Liver (tissue), 9 donors: ENCODE data around the gene LYZL6. TPM values are rescaled to one million over a fixed set of nuclear protein-coding genes. Genes with fewer than 3 reads are reported as not detected.
A peak's percentile ranks its signal among the peaks of the same experiment; 100 is the strongest.

ENCODE experiments used
- DNase-seq: peaks from one replicate; pipeline ENCODE4 v3.0.0-alpha.2; 2017; ENCODE audit warnings: low spot score
- H3K27ac ChIP-seq, 2 donors: one replicate each; pipeline ENCODE4 v1.7.0; 2013; ENCODE audit warnings: inconsistent platforms in 2 of 2, low read length in 2 of 2, control low read depth in 1 of 2, low read depth in 1 of 2, mild to moderate bottlenecking in 1 of 2
- H3K27me3 ChIP-seq, 4 donors: one replicate each; pipeline versions ENCODE4 v1.6.1 to v1.7.0; 2013; ENCODE audit warnings: low read length in 3 of 4, inconsistent platforms in 1 of 4, mild to moderate bottlenecking in 1 of 4, moderate library complexity in 1 of 4; ENCODE audit not compliant: control insufficient read depth in 4 of 4, insufficient read depth in 4 of 4
- H3K36me3 ChIP-seq, 4 donors: one replicate each; pipeline versions ENCODE4 v1.6.1 to v1.7.0; 2013; ENCODE audit warnings: low read length in 3 of 4, mild to moderate bottlenecking in 3 of 4, low read depth in 1 of 4, moderate library complexity in 1 of 4; ENCODE audit not compliant: control insufficient read depth in 4 of 4, insufficient read depth in 3 of 4
- H3K4me1 ChIP-seq, 4 donors: one replicate each; pipeline versions ENCODE4 v1.6.1 to v1.7.0; 2013; ENCODE audit warnings: low read length in 3 of 4, mild to moderate bottlenecking in 3 of 4, moderate library complexity in 1 of 4; ENCODE audit not compliant: control insufficient read depth in 4 of 4, insufficient read depth in 4 of 4
- H3K4me3 ChIP-seq, 3 donors: one replicate each; pipeline versions ENCODE4 v1.6.1 to v1.7.0; 2013; ENCODE audit warnings: low read length in 3 of 3, control low read depth in 1 of 3, low read depth in 1 of 3, mild to moderate bottlenecking in 1 of 3
- H3K9ac ChIP-seq, 2 donors: one replicate each; pipeline ENCODE4 v1.7.0; 2013; ENCODE audit warnings: low read length in 2 of 2, mild to moderate bottlenecking in 2 of 2, moderate library complexity in 2 of 2, control low read depth in 1 of 2, low read depth in 1 of 2
- H3K9me3 ChIP-seq, 4 donors: one replicate each; pipeline versions ENCODE4 v1.6.1 to v1.7.0; 2013; ENCODE audit warnings: low read length in 3 of 4; ENCODE audit not compliant: control insufficient read depth in 4 of 4
- EGR1 ChIP-seq, 2 donors: IDR thresholded peaks; 2 replicates each; pipeline ENCODE4 v1.6.1; 2016 to 2018; ENCODE audit warnings: antibody characterized with exemption in 2 of 2, low read depth in 2 of 2
- FOXA1 ChIP-seq: IDR thresholded peaks from 2 replicates; pipeline ENCODE4 v1.6.1; 2016; ENCODE audit warnings: antibody characterized with exemption
- GABPA ChIP-seq, 2 donors: IDR thresholded peaks in 1 of 2; conservative IDR thresholded peaks in 1 of 2; 2 replicates each; pipeline ENCODE4 v1.6.1; 2016; ENCODE audit warnings: antibody characterized with exemption in 2 of 2, mild to moderate bottlenecking in 1 of 2, moderate library complexity in 1 of 2
- HNF4A ChIP-seq, 2 donors: conservative IDR thresholded peaks; 2 replicates each; pipeline ENCODE4 v1.6.1; 2016; ENCODE audit warnings: antibody characterized with exemption in 2 of 2, mild to moderate bottlenecking in 2 of 2
- JUND ChIP-seq, 2 donors: IDR thresholded peaks; 2 replicates each; pipeline ENCODE4 v1.6.1; 2016; ENCODE audit warnings: antibody characterized with exemption in 2 of 2
- NR2F2 ChIP-seq: IDR thresholded peaks from 2 replicates; pipeline ENCODE4 v1.6.1; 2016; ENCODE audit warnings: antibody characterized with exemption
- RAD21 ChIP-seq, 2 donors: IDR thresholded peaks; 2 replicates each; pipeline ENCODE4 v1.6.1; 2016; ENCODE audit warnings: antibody characterized with exemption in 2 of 2, mild to moderate bottlenecking in 2 of 2
- RXRA ChIP-seq, 2 donors: IDR thresholded peaks; 2 replicates each; pipeline ENCODE4 v1.6.1; 2017 to 2018; ENCODE audit warnings: antibody characterized with exemption in 2 of 2, mild to moderate bottlenecking in 1 of 2
- YY1 ChIP-seq: IDR thresholded peaks from 2 replicates; pipeline ENCODE4 v1.6.1; 2016; ENCODE audit warnings: antibody characterized with exemption, mild to moderate bottlenecking
- WGBS: extraction: QIAGEN DNeasy Blood & Tissue Kit; methylation state at CpG from one replicate; pipeline ENCODE4 v1.1.7; 2013; 5-methylcytosine and 5-hydroxymethylcytosine counted together
- polyA plus RNA-seq, 2 donors: library from polyadenylated mRNA; stranded (reverse) in 1 of 2; unstranded in 1 of 2; fragments of 200-250 nt in 1 of 2; fragments of >200 nt in 1 of 2; fragmentation: Nextera tagmentation in 1 of 2; extraction: Ambion mirVana in 1 of 2; gene quantifications; one replicate each; pipeline versions ENCODE4 v1.2.1 to v1.2.3, GENCODE V29; 2013 to 2015
- total RNA-seq, 2 donors: library from RNA; depleted of rRNA; stranded (reverse); fragments of >200 nt; gene quantifications; one replicate each; pipeline ENCODE4 v1.2.3, GENCODE V29; 2014
- TF ChIP-seq, protein P1 (sequence below): IDR thresholded peaks from 2 replicates; pipeline ENCODE4 v1.6.1; 2016; ENCODE audit warnings: antibody characterized with exemption
- TF ChIP-seq, protein P2 (sequence below): fragments of 150-350 bp; IDR thresholded peaks from 2 replicates; pipeline ENCODE4 v1.5.1; 2017; ENCODE audit warnings: improper control_type of control experiment, low read depth, low read length; ENCODE audit not compliant: missing input control
- TF ChIP-seq, protein P3 (sequence below): IDR thresholded peaks from 2 replicates; pipeline ENCODE4 v1.6.1; 2016; ENCODE audit warnings: antibody characterized with exemption
- donor health status: healthy.
- donor health status: healthy.
- donor health status: healthy.
- donor health status: healthy.
- donor health status: healthy.

Gene LYZL6
- total and polyA plus RNA-seq, 4 donors, result not detected

DNA sequence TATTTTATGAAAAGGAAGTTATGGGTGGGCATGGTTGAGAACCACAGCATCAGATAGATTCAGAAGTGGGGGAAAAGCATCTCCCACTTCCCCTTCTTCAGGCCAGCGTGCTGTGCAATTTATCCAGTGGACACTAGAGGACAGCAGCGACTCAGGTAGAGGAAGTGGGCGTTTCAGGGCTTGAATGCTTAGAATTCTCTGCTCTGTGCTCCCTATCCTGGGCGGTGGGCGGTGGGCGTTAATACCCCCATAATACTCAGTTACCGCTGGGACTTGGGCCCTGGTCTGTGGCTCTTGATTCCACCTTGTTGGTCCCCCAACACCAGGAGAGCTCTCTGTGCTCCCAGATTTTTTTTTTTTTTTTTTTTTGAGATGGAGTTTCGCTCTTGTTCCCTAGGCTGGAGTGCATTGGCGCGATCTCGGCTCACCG, 3.7 kb upstream of the LYZL6 start:
- H3K4me3 ChIP-seq, result peak overlapping the region in 2 of 3 donors; percentile 46 to 66
- no peak overlapping the region for H3K27ac ChIP-seq
- no peaks in the 10 kb centered on the region for H3K4me1 ChIP-seq
- H3K27me3 ChIP-seq, result no peaks in the 10 kb centered on the region
- H3K36me3 ChIP-seq, result no peaks in the 10 kb centered on the region
- peak; percentile 46 for DNase-seq
- H3K9me3 ChIP-seq, result no peaks in the 10 kb centered on the region
- no peak overlapping the region for H3K9ac ChIP-seq
- 8% methylated on average over 12 of the region's 12 CpGs for WGBS
- TF ChIP-seq, protein P1, sequence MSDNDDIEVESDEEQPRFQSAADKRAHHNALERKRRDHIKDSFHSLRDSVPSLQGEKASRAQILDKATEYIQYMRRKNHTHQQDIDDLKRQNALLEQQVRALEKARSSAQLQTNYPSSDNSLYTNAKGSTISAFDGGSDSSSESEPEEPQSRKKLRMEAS, result no peak
- TF ChIP-seq, protein P2, sequence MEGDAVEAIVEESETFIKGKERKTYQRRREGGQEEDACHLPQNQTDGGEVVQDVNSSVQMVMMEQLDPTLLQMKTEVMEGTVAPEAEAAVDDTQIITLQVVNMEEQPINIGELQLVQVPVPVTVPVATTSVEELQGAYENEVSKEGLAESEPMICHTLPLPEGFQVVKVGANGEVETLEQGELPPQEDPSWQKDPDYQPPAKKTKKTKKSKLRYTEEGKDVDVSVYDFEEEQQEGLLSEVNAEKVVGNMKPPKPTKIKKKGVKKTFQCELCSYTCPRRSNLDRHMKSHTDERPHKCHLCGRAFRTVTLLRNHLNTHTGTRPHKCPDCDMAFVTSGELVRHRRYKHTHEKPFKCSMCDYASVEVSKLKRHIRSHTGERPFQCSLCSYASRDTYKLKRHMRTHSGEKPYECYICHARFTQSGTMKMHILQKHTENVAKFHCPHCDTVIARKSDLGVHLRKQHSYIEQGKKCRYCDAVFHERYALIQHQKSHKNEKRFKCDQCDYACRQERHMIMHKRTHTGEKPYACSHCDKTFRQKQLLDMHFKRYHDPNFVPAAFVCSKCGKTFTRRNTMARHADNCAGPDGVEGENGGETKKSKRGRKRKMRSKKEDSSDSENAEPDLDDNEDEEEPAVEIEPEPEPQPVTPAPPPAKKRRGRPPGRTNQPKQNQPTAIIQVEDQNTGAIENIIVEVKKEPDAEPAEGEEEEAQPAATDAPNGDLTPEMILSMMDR, result peak; percentile 87
- TF ChIP-seq NR2F2 (no peak), RAD21 (IDR thresholded peaks at IDR 0.05) (peak; percentile 91 to 92)
- TF ChIP-seq, protein P3, sequence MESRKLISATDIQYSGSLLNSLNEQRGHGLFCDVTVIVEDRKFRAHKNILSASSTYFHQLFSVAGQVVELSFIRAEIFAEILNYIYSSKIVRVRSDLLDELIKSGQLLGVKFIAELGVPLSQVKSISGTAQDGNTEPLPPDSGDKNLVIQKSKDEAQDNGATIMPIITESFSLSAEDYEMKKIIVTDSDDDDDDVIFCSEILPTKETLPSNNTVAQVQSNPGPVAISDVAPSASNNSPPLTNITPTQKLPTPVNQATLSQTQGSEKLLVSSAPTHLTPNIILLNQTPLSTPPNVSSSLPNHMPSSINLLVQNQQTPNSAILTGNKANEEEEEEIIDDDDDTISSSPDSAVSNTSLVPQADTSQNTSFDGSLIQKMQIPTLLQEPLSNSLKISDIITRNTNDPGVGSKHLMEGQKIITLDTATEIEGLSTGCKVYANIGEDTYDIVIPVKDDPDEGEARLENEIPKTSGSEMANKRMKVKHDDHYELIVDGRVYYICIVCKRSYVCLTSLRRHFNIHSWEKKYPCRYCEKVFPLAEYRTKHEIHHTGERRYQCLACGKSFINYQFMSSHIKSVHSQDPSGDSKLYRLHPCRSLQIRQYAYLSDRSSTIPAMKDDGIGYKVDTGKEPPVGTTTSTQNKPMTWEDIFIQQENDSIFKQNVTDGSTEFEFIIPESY, result no peak

DNA sequence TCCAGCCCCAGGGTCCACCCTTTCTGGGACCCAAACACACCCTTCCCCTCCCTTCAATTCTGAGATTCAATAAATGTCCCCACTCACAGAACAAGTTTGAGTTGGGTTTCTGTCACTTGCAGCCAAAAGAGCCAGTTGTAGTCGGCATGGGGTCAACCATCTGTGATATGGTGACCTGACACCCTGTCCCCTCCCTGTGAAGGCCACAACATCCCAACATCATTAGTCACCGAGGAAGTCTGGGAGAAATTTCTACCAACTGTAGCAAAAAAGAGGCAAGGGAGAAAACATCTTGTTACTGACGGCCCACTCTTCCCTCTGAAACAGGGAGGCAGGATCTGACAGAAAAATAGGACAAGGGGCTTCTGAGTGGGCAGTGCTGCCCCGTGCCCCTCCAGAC, 638 bp upstream of the LYZL6 start:
- WGBS, result 86% methylated on average over 4 of the region's 4 CpGs

More for the DNA sequence above, 638 bp upstream of the LYZL6 start:
- Histone ChIP-seq H3K9ac (no peak overlapping the region), H3K27ac (no peak overlapping the region), H3K27me3 (no peaks in the 10 kb centered on the region), H3K4me1 (no peaks in the 10 kb centered on the region), H3K9me3 (no peaks in the 10 kb centered on the region), H3K36me3 (no peaks in the 10 kb centered on the region), H3K4me3 (no peak overlapping the region)
- no peak for DNase-seq
- TF ChIP-seq GABPA (IDR thresholded peaks at IDR 0.05 in 1 of 2, conservative IDR thresholded peaks at IDR 0.05 in 1 of 2), result no peak
- TF ChIP-seq, protein P2, result no peak
- TF ChIP-seq RXRA (IDR thresholded peaks at IDR 0.05), result no peak
- no peak for TF ChIP-seq JUND (IDR thresholded peaks at IDR 0.05)
- TF ChIP-seq FOXA1, result no peak
- TF ChIP-seq, protein P1, result no peak
- no peak for TF ChIP-seq EGR1 (IDR thresholded peaks at IDR 0.05; ENCODE audit: low read depth in 2 of 2)
- TF ChIP-seq HNF4A (conservative IDR thresholded peaks at IDR 0.05), result no peak
- no peak for TF ChIP-seq YY1
